Stimulated activated CD8-positive, alpha-beta memory T cell treated with anti-CD3 and anti-CD28 coated beads, Interleukin-7, amount 100 ng/mL, for 24 hours (primary cell): Measurements from ENCODE around the gene PCP4.

Experiments used
- DNase-seq: peaks from one replicate; pipeline ENCODE4 v3.0.0-alpha.2; 2020; ENCODE audit warnings: low read depth

Gene PCP4

DNA sequence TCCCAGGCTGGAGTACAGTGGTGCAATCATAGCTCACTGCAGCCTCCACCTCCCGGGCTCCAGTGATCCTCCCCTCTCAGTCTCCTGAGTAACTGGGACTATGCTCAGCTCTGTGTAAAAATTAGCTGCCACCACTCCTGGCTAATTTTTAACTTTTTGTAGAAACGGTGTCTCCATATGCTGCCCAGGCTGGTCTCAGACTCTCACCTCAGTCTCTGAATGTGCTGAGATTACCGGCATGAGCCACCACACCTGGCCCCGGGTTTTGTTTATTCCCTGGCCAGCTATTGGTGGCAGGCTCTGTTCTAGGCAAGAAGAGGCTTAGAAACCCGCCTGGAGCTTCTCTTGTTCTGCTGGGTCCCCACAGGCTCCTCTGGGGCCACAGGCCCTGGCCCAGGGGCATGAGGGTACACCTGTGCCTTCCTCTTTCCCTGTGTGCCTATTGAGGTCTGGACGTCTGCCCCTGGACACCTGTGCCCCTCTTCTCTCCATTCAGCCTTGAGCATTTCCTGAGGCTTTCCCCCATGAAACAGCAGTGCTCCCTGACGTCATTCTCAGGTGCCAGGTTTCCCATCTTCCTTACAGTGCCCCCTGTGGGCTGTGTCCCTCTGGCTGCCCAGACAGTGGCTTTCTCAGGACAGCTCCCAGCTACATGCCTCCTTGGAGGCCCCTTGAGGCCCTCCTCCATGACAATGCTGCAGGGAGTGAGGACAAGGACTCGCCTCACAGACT is 57.5 kb downstream of the PCP4 start:
- DNase-seq, result no peak

- DNase-seq, result no peak
Measured at GRCh38 chr21:39927304-39927886, 60.2 kb downstream of the PCP4 start.

GRCh38 chr21:39932335-39932734 is 65.1 kb downstream of the PCP4 start:
- DNase-seq, result no peak

DNA sequence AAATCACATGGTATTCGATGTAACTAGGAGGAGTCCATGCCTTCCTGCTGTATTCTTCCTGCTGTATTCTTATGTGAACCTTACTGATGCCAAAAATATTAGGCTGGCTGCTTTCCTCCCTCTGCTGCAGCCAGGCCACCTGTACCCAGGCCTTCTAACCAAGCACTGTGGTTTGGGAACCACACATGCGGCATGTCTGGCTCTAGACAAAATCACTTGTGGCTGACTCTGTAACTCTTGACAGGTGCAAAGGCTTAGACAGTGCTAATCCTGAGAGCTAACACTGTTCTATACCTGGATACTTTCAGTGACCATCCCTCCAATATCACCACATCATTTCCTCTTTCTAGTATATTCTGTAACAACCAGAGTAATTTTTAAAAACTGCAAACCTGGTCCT is 67.7 kb downstream of the PCP4 start:
- DNase-seq, result no peak

- DNase-seq, result no peak
Measured at GRCh38 chr21:39935716-39936115, 68.5 kb downstream of the PCP4 start.

DNA sequence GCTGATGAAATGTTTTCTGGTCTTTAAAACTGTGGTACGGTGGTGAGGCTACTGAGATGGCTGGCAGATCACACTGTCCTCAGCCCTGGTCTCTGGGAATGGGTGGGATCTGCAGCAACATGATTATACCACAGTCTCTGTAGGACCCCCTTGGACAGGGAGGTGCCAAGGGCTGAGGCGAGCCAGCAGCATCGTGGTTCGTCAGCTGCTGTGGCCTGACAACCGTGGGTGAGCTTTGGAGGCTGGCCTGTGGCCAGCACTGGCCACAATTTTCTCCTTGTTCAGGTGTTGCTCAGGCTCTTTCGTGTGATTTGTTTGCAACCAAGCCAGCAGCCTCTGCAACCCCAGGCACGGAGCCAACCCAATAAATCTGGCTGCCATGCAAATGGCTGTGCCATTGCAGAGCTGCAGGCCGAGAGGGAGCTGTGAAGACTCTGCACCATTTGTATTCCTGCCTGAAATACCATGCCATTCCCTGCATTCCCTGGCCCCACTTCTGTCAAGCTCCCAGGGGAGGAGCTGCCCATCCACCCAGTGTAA is 70.9 kb downstream of the PCP4 start:
- no peak for DNase-seq

DNA sequence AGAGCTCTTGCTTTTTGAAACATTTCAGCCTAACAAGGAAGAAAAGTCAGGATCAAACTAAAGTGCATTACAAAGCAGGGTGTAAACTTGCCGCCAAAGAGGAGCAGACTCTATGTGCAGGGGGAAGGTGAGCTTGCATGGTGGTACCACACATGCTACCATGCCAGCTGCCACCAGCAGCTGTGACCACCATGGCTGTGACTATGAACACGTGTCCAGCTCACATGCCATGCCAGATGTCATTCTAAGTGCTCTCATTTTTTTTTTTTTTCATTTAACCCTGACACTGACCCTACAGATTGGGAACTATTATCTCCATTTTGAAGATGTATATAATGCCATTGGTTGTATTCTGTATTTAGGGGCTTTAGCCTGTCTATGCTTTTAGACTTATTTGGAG is 79.0 kb downstream of the PCP4 start:
- DNase-seq, result no peak

DNA sequence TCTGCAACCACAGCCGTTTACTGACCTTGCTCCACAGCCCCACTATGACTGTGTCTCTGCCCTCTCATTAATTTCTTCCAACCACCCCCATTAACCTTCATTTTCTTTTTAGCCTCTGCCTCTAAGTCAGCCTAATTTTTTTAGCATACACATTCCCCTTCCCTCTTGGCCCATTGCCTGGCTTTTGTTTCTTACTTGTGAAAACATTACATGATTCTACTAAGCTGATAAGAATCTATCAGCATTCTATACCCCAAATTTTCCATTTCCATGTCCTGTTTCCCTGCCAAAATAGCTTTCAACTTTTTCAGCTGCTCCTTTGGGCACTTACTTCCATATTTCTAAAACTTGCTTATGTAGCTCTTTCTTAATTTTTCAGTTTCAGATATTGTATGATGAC is 79.8 kb downstream of the PCP4 start:
- no peak for DNase-seq

DNA sequence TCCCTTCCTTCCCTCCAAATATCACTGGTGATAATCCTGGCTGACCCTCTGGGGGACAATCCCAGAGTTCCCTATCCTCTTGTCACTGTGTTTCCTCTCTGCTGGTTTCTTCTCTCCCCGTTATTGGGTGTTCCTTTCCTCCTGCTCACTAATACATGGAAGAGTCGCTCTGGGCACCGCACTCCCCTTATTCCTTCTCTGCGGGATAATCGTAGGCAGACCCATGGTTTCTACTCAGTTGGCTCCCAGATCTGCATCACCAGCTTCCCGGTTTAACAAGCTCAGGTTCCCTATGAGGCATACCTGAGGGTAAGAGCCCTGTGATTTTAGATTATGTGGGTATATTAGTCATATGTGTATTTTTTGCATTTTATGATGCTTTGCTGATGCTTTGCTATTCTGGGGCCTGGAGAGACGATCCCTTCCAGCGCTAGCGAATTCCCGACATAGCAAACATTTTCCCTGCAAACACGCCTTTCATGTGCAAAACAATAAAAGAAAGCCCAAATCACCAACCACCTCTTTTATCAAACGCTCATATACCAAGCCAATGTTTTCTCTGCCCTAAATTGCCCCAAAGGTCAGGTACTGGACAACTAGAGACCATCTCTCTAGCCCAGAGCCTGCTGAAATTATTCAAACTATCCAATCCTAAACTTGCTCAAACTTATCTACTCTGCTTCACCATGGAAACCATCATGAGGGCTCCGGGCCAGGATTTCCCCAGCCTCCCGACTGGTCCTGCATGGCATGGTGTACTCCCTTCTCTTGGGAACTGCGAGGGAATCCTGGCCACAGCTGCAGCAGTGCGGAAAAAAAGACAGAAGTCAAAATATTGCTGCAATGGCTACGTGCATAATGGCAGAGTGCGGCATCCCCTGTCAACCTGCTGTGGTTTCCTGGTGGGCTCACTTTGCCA is 84.2 kb downstream of the PCP4 start:
- no peak for DNase-seq

- no peak for DNase-seq
Measured at GRCh38 chr21:39952265-39952664, 85.0 kb downstream of the PCP4 start.

- DNase-seq, result no peak
Measured at GRCh38 chr21:39954570-39954969, 87.3 kb downstream of the PCP4 start.

DNA sequence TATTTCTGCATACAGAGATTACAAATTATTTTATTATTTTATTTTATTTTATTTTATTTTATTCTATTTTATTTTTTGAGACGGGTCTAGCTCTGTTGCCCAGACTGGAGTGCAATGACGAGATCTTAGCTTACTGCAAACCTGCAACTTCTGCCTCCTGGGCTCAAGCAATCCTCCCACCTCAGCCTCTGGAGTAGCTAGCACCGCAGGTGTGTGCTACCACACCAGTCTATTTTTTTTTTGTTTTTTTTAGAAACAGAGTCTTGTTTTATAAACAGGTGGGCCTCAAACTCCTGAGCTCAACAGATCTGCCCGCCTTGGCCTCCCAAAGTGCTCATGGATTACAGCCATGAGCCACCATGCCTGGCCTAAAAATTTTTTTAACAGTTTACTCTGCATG is 88.1 kb downstream of the PCP4 start:
- DNase-seq, result no peak

- no peak for DNase-seq
Measured at GRCh38 chr21:39956586-39956985, 89.3 kb downstream of the PCP4 start.

GRCh38 chr21:39958731-39959130 is 91.5 kb downstream of the PCP4 start:
- no peak for DNase-seq

- DNase-seq, result no peak
Measured at GRCh38 chr21:39961251-39961650, 94.0 kb downstream of the PCP4 start.

DNA sequence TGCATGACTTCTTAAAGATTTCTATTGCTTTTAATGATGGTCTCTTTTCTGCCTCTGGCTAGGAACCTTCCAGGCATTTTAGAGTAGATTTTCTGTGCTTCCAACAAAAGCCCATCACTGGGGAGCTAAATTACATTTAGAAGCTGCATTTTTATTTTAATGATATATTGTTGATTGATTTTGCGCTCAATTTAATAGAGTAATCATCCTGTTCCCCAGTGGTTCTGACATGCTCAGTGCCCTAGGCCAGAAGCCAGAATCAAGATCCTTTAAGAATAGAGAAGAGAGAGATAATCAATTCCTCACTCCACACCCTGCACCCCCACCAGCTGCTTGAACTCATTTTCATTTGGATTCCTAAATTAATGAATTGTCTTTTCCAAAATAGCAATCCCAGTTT is 97.8 kb downstream of the PCP4 start:
- no peak for DNase-seq

- no peak for DNase-seq
Measured at GRCh38 chr21:39966786-39967185, 99.5 kb downstream of the PCP4 start.

GRCh38 chr21:39968010-39968409 is 100.8 kb downstream of the PCP4 start:
- no peak for DNase-seq

GRCh38 chr21:39969691-39970364 is 102.6 kb downstream of the PCP4 start:
- no peak for DNase-seq

DNA sequence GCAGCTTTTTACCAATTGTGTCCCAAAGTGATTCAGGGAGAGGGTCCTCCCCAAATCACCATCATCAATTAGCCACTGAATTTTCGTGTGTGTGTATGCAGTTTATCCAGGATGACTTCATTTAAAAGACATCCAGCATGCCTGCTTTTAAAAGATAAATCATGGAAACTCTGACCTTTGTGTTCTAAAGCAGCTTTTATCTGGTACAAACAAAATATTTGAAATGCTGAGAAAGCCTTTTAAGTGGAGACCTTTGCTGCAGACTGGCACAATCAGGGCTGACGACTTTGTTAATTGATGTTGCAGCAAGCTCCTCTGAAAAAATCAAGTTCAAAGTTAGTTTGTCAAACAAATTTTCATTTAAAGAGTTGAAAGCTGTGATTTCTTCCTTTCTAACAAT is 104.7 kb downstream of the PCP4 start:
- no peak for DNase-seq

GRCh38 chr21:39972471-39972870 is 105.2 kb downstream of the PCP4 start:
- no peak for DNase-seq
